ENCODE results near the gene ATG16L1.

GRCh38 chr2:233243348-233243747 is 8.1 kb upstream of the ATG16L1 start:
- TF ChIP-seq CTCF (IDR thresholded peaks at IDR 0.05) = no peak
- TF ChIP-seq POLR2A (IDR thresholded peaks at IDR 0.05) = no peak

All from right lobe of liver (tissue), 4 donors.